Neural progenitor cell (in vitro differentiated cells): ENCODE results near the gene DCUN1D5.

ENCODE experiments used
- CTCF ChIP-seq: fragments of 200-600 bp; sonication (generic); IDR thresholded peaks from 2 replicates; pipeline ENCODE4 v1.5.1; 2017; ENCODE audit warnings: antibody characterized with exemption, mild to moderate bottlenecking
- EZH2 ChIP-seq: fragments of 200-600 bp; sonication (generic); IDR thresholded peaks from 2 replicates; pipeline ENCODE4 v1.6.1; 2017; ENCODE audit warnings: antibody characterized with exemption, mild to moderate bottlenecking, moderate library complexity
- EZH2phosphoT487 ChIP-seq: fragments of 200-600 bp; sonication (generic); IDR thresholded peaks from 2 replicates; pipeline ENCODE4 v1.6.1; 2017; ENCODE audit warnings: antibody characterized with exemption

GRCh38 chr11:103077554-103077953 lies 14.4 kb downstream of the DCUN1D5 start:
- TF ChIP-seq CTCF (no peak), EZH2 (no peak), EZH2phosphoT487 (no peak)
